Activated CD8-positive, alpha-beta memory T cell treated with anti-CD3 and anti-CD28 coated beads, Interleukin-2, amount 50 U/mL, for 1 hour (primary cell): Measurements from ENCODE around the gene XKRX.

ENCODE experiments used
- DNase-seq: peaks from one replicate; pipeline ENCODE4 v3.0.0-alpha.2; 2020; ENCODE audit errors: extremely low read depth

XKRX gene

GRCh38 chrX:100895365-100896075 lies 33.2 kb downstream of the XKRX start:
- DNase-seq: no peak

GRCh38 chrX:100883654-100884053 lies 45.1 kb downstream of the XKRX start:
- DNase-seq: no peak

GRCh38 chrX:100880368-100880767 lies 48.3 kb downstream of the XKRX start:
- no peak for DNase-seq

DNA sequence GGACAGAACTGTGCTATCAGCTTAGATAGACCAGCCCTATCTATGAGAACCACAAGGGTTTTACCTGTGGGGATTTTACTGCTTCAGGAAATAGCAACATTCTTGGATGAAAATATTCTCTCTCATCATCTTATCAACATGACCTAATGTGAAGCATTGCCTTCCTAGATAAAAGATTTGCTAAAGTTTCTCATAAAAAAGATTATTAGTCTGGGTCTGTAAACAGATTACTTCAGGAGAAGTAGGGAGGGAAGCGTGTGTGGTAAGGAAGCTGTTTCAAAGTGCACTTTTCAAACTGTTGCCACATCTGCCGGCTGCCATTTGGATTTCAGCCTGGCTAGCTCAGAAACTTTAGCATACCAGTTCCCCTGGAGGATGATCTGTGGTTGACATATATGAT lies 54.4 kb downstream of the XKRX start, which contains the start of gene NOX1:
TSS of gene NOX1 (minus strand) at position 35 of the 400 bp plus-strand sequence. CDS start 220 bp downstream, outside the sequence.
- DNase-seq: no peak

- DNase-seq: no peak
Observed at GRCh38 chrX:100871594-100872560, 56.8 kb downstream of the XKRX start.

DNA sequence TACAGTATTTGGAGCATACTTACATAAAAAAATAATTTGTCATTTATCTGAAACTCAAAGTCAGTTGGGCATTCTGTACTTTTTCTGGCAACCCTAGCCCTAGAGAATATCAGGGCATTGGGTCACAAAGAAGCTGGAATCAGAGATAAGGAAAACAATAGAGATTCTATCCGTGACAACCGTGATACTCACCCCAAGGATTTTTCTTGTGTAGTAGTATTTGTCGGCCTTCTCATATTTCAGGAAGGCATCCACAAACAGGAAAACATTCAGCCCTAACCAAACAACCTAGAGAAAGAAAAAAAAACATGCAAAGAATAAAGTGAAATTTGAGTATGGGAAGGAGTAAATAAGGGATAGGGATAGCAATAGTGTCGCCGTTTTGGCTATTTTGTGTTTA lies 58.2 kb downstream of the XKRX start:
- no peak for DNase-seq

DNA sequence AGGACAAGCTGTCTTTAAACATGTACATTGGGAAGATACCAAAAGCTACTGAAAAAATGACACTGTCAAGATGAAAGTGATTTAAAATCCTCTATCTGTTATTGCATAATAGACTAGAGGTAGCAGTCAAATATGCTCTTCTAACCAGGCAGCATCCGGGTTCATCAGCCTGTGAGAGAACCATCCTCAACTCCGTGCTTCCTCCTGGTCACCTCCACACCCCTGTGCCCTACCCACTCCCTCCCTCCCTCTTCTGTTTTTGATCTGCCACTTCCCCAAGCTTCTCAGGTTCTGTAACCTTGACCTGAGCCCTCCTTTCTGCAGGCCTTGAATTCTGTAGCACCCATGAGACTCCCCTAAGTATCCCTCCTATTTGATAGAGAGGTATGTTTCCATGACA lies 60.4 kb downstream of the XKRX start:
- DNase-seq: no peak

- DNase-seq: no peak
Observed at GRCh38 chrX:100864657-100865391, 63.9 kb downstream of the XKRX start.
